Renal pelvis (tissue), 4 donors: ENCODE results near the gene PI4KB. TPM values are rescaled to one million over a fixed set of nuclear protein-coding genes. Genes with fewer than 3 reads are reported as not detected.
"Not testable (repeated sequence)": the region's sequence is repeated elsewhere in the genome, so short reads cannot be mapped to it uniquely, and the experiment has no call there.

Experiments
- DNase-seq: peaks from one replicate; pipeline ENCODE4 v3.0.0-alpha.2; 2013
- polyA plus RNA-seq, 3 donors: library from polyadenylated mRNA; unstranded; fragments of 120-200 nt; gene quantifications; one replicate each; pipeline ENCODE4 v1.2.1, GENCODE V29; 2013; ENCODE audit not compliant: insufficient read length in 3 of 3

The PI4KB gene
- polyA plus RNA-seq, 3 donors: 63.5 to 72.7 (median 70.2) TPM

DNA sequence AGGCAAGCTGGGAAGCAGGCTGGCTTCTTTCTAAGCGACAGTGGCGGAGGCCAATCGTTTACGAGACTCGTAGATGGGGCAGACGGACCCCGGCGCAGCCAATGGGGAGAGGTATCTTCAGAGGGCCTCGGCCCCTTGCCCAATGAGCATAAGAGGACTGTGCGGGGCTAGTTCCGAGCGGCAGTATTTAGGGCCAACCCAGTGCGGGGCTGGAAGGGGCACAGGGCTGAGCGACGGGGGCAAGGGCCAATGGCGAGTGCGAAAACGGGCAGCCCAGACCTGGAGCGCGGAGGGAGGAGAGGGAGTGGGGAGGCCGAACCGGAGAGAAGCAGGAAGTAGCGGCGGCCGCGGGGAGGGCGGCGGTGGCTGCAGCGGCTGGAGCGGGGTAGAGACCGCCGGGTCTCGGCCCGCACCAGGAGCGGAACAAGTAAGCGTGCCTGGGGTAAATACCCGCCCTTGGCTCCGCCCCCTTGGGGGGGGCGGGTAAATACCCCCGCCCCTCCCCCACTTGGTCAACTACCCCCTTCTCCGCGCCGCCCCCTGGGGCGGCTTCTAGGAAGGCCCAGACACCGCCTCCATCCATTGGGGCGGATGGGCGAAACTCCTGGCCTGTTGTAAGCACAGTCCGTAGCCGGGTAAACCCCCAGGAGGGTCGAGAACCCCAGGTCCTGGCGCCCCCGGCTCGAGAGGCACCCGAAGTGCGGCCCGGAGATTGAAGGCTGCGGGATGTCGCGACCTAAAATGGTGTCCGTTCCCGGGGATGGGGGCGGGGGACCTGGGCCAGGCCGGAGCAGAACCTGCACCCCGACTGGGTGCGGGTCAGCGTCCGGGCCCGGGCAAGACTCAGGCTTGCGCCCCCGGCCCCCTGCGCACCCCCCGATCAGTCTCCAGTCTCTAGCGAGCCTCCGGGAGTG, 45.0 kb downstream of the PI4KB start, which contains the start of gene ZNF687:
Gene ZNF687, plus strand, starts transcription at position 331 of the 914 bp plus-strand sequence. CDS start 3,993 bp downstream, outside the sequence.
- DNase-seq: peak; percentile 100

- peak; percentile 96 for DNase-seq
These were observed 45.8 kb downstream of the PI4KB start for GRCh38 chr1:151281225-151281968.

DNA sequence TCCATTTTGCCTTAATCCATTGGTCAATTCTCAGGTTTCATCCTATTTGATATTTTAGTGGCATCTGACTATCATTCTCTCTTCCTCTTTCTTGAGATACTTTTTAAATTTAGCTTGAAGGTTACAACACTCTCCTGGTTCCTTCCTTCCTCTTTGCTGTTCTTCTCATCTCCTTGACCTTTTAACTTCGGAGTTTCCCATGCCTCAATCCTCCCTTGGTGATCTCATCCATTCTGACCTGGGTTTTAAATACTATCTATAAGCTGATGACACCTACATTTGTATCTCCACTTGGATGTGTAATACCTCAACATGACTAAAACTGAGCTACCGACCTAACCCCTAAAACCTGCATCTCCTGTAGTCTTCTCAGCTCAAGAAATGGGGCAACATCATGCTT, 50.0 kb downstream of the PI4KB start:
- DNase-seq: no peak

GRCh38 chr1:151275341-151275740, 51.9 kb downstream of the PI4KB start:
- not testable (repeated sequence) for DNase-seq

DNA sequence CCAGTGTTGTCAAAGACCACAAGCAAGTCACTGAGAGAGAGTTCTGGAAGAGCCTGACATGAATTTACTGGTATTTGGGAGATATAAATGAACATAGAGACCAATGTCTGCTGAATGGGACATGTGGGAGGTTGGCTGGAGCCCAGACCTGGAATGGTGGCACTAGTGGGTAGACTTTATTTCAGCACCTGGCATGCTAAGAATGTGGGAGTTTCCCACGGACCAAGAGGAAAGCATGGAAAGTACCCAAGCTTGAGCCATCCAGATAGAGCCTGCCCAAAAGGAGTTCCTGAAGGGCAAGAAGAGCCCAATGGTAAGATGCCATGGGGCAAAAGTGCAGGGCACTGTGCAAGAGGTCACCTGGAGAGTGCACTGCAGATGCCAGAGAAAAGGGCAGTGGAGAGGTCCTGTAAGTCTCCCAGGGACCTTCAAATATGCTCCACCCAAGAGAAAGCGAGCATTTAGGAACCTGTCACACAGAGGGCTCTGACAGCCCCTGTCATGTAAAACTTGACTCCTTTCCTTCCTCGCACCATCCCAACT, 53.2 kb downstream of the PI4KB start:
- no peak for DNase-seq

DNA sequence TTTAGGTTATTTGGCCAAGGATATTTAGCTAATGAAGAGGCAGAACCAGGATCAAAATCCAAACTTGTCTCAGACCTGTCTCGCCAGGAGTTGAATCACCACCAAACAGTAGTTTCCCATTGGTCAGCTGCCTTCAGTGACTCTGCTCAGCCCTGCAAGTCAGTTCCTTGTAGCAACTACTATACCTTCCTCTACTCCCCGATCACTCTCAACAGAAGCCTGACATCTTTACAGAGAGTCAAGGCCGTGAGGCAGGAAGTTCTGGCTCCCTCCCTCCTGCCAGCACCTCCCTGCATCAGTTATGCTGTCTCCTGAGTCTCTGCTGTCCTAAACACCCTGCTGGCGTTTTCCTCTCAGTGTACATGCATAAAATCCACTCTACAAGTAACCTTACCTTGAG, 59.5 kb downstream of the PI4KB start:
- no peak for DNase-seq

DNA sequence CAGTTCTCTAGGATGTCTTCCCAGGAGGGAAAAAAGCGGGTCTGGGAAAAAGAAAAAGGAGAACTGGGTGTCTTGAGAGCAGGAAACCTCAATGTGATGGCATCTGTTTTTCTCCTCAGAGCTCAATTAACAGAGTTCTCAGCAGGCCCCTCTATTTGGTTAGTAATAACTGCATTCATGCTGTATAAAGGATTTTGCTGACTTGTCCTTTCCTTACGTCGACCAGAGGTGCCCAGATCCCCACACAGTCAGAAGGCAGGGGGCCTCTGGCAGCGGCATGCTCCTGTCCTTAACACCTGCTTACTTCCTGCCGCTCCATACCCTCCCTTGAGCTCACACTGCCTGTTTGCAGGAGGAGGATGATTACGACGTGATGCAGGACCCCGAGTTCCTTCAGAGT, 60.4 kb downstream of the PI4KB start:
- no peak for DNase-seq

- no peak for DNase-seq
These were observed 60.9 kb downstream of the PI4KB start for GRCh38 chr1:151266315-151266714.

DNA sequence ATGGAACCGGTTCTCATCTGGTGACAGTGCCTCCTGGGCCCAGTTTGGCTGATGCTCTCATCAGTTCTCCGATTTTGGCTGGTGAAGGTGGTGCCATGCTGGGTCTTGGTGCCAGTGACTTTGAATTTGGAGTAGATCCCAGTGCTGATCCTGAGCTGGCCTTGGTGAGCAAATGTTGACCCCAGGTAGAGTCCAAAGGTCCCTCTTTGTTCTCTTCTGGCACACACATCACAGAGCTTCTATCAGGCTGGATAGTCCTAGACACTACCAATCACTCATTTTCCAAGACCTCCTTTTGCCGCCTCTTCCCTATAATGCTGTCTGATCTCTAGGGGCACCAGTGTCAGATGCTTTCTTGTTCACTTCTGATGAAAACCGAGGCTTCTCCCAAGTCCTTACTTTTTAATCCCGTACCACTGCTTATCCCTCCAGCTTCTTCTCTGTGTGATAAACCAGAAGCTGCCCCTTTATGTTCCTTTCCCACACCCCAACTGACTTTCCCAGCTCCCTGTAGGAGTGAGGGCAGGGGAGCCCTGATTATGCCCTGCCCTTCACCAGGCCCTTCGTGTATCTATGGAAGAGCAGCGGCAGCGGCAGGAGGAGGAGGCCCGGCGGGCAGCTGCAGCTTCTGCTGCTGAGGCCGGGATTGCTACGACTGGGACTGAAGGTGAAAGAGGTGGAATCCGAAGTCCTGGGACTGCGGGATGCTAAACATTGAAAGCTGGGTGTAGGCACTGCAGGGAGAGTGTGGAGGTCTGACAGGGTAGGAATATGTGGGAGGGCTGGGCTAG, 61.6 kb downstream of the PI4KB start:
- DNase-seq: no peak

- DNase-seq: no peak
These were observed 67.9 kb downstream of the PI4KB start for GRCh38 chr1:151259351-151259750.

GRCh38 chr1:151255381-151255780, 71.8 kb downstream of the PI4KB start:
- no peak for DNase-seq

DNA sequence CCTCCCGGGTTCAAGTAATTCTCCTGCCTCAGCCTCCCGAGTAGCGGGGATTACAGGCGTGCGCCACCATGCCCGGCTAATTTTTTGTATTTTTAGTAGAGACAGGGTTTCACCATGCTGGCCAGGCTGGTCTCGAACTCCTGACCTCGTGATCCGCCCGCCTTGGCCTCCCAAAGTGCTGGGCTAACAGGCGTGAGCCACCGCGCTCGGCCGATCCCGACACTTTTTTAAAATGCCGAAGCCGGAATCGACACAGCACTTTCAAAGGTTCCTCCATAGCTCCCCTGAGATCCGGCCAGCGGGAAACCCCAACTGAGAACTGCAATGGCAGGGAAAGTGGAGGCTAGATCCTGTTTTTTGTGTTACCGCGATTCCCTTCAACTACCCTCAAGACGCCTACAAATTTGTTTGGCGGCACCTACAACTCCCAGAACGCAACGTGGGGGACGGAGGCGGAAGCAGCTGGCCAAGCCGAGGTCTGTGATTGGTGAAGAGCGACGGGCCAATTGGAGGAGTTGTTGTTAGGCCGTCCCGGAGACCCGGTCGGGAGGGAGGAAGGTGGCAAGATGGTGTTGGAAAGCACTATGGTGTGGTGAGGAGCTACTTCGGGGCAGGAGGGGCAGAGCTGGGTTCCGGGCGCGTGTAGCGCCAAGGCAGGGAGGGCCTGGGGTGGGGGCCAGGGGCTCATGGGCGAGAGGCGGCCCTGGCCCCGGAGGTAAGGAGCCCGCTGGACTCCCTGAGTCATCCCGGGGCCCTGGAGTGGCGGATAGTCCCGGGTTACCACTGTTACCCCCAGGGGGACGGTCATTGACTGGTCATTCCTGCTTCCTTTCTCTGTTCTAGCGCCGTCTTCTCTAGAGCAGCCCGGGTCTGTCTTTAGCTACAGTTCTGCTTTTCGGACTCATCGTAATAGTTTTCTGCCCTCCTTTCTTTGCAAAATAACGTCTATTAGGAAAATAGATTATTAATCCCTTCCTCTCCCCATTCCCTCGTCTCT, 72.7 kb downstream of the PI4KB start, which contains the start of gene PSMD4:
Gene PSMD4, plus strand, starts transcription at position 518 of the 997 bp plus-strand sequence. Its CDS starts 49 bp downstream, at position 567.
- DNase-seq: peak; percentile 98

DNA sequence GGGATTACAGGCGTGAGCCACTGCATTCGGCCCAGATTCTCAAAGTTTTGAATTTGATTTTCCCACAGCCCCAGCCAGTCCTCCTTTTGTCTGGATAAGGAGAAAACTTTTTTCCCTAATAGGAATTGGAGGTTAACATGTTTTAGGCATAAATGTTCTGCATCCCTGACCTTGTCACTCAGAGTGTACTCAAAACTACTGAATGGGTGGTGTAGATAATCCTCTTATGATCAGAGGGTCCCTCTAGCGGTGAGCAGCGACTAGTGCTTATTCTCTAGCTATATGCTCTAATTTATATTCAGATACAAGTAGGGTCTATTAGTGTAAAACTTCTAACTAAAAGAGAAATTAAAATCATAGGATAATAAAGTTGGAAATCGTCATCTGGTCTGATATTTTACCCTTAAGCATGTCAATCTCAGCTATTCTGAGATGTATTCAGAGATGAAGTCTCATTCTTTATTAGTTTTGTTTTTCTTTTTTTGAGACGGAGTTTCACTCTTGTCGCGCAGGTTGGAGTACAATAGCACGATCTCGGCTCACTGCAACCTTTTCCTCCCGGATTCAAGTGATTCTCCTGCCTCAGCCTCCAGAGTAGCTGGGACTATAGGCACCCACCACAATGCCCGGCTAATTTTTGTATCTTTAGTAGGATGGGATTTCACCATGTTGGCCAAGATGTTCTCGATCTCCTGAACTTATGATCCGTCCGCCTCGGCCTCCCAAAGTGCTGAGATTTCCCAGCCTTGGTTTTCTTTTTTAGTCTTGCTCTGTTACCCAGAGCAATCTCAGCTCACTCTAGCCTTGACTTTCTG, 75.4 kb downstream of the PI4KB start:
- peak; percentile 74 for DNase-seq

DNA sequence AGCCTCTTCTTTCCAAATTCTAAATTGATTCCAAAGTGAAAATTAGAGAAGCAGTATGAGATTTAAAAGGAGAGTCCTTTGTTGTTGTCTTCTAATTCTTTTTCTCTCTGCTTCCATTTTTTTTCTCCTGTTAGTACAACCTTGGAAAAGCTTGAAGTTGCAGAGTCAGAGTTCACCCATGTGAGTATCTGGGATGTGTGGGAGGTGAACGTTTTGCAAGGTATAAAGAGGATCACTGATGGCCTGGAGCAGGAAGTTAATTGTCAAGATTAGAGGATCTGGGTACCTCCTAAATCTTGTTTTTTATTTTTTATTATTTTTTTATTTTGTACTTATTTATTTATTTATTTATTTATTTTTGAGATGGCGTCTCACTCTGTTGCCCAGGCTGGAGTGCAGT, 80.4 kb downstream of the PI4KB start:
- no peak for DNase-seq

- no peak for DNase-seq
These were observed 83.5 kb downstream of the PI4KB start for GRCh38 chr1:151243683-151244216.

GRCh38 chr1:151242442-151242841, 84.8 kb downstream of the PI4KB start:
- DNase-seq: no peak
